Measurements from ENCODE around the gene EPYC. TPM values are rescaled to one million over a fixed set of nuclear protein-coding genes. Genes with fewer than 3 reads are reported as not detected.

Gene EPYC
- total RNA-seq, 2 donors from 2014 or later, result not detected

GRCh38 chr12:90916516-90916915 is 88.3 kb downstream of the EPYC start:
- H3K4me3 ChIP-seq, result no peak overlapping the region
- no peak overlapping the region for H3K9ac ChIP-seq (ENCODE audit: low read depth in 2 of 2, low read length in 2 of 2)
- no peaks in the 10 kb centered on the region for H3K9me3 ChIP-seq
- DNase-seq, result no peak
- no peaks in the 10 kb centered on the region for H3K36me3 ChIP-seq
- intact Hi-C loops (cut with DNase I), result no loop called here
- TF ChIP-seq, protein P1, sequence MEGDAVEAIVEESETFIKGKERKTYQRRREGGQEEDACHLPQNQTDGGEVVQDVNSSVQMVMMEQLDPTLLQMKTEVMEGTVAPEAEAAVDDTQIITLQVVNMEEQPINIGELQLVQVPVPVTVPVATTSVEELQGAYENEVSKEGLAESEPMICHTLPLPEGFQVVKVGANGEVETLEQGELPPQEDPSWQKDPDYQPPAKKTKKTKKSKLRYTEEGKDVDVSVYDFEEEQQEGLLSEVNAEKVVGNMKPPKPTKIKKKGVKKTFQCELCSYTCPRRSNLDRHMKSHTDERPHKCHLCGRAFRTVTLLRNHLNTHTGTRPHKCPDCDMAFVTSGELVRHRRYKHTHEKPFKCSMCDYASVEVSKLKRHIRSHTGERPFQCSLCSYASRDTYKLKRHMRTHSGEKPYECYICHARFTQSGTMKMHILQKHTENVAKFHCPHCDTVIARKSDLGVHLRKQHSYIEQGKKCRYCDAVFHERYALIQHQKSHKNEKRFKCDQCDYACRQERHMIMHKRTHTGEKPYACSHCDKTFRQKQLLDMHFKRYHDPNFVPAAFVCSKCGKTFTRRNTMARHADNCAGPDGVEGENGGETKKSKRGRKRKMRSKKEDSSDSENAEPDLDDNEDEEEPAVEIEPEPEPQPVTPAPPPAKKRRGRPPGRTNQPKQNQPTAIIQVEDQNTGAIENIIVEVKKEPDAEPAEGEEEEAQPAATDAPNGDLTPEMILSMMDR (IDR thresholded peaks at IDR 0.05), result no peak
- no peaks in the 10 kb centered on the region for H3K27me3 ChIP-seq
- no peak overlapping the region for H3K27ac ChIP-seq
- no peaks in the 10 kb centered on the region for H3K4me1 ChIP-seq

GRCh38 chr12:90915353-90915752 is 89.4 kb downstream of the EPYC start:
- DNase-seq, result no peak
- no peaks in the 10 kb centered on the region for H3K4me1 ChIP-seq
- no peaks in the 10 kb centered on the region for H3K36me3 ChIP-seq
- TF ChIP-seq, protein P1 (IDR thresholded peaks at IDR 0.05), result no peak
- H3K27me3 ChIP-seq, result no peaks in the 10 kb centered on the region
- H3K9me3 ChIP-seq, result no peaks in the 10 kb centered on the region
- no peak overlapping the region for H3K27ac ChIP-seq
- H3K4me3 ChIP-seq, result no peak overlapping the region
- no peak overlapping the region for H3K9ac ChIP-seq (ENCODE audit: low read depth in 2 of 2, low read length in 2 of 2)
- intact Hi-C loops (cut with DNase I), result no loop called here

Other genes with a start within 250 kb of the EPYC start
- not detected for gene CCER1, start 49.8 kb downstream of the EPYC start, total RNA-seq
- gene KERA, start 53.1 kb upstream of the EPYC start, total RNA-seq, result not detected
- 100 to 1,000 TPM in 1 of 2 donors, 10 to 100 TPM in 1; 26.1 to 102 TPM for gene LUM, start 106.5 kb upstream of the EPYC start, total RNA-seq
- gene DCN, start 177.8 kb upstream of the EPYC start, total RNA-seq, result 100 to 1,000 TPM in 1 of 2 donors, 10 to 100 TPM in 1; 79.0 to 240 TPM

All from colonic mucosa (tissue), 4 donors.